Testis (tissue), 2 donors: ENCODE measurements around the gene DUS2.

ENCODE experiments used
- POLR2A ChIP-seq: fragments of 450-650 bp; IDR thresholded peaks from one replicate; pipeline ENCODE4 v1.6.1; 2017; ENCODE audit warnings: antibody characterized with exemption, mild to moderate bottlenecking, moderate library complexity
- TF ChIP-seq, protein P1 (sequence below), 3 experiments: fragments of 450-650 bp in 2 of 3; fragments of 200-600 bp in 1 of 3; sonication (generic) in 1 of 3; IDR thresholded peaks; one replicate each; pipeline ENCODE4 v1.5.1; 2016 to 2019; ENCODE audit warnings: antibody characterized with exemption in 3 of 3, mild to moderate bottlenecking in 2 of 3, moderate library complexity in 1 of 3

DNA sequence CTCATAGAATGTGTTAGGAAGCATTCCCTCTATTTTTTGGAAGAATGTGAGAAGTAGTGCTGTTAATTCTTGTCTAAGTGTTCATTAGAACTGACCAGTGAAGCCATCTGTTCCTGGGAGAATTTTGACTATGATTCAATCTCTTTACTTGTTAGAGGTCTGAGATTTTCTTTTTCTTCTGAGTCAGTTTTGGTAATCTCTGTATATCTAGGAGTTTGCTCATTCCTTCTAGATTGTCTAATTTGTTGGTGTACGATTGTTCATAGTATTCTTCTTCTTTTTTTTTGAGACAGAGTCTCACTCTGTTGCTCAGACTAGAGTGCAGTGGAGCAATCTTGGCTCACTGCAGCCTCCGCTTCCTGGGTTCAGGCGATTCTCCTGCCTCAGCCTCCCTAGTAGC is 82.5 kb downstream of the DUS2 start:
- TF ChIP-seq, protein P1, sequence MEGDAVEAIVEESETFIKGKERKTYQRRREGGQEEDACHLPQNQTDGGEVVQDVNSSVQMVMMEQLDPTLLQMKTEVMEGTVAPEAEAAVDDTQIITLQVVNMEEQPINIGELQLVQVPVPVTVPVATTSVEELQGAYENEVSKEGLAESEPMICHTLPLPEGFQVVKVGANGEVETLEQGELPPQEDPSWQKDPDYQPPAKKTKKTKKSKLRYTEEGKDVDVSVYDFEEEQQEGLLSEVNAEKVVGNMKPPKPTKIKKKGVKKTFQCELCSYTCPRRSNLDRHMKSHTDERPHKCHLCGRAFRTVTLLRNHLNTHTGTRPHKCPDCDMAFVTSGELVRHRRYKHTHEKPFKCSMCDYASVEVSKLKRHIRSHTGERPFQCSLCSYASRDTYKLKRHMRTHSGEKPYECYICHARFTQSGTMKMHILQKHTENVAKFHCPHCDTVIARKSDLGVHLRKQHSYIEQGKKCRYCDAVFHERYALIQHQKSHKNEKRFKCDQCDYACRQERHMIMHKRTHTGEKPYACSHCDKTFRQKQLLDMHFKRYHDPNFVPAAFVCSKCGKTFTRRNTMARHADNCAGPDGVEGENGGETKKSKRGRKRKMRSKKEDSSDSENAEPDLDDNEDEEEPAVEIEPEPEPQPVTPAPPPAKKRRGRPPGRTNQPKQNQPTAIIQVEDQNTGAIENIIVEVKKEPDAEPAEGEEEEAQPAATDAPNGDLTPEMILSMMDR (IDR thresholded peaks at IDR 0.05), result no peak
- TF ChIP-seq POLR2A, result no peak
